WI38 (cell line): Measurements from ENCODE around the gene PPP1R14D.

Experiments used
- H3K4me3 ChIP-seq: 2 replicates; pipeline ENCODE4 v1.5.1; 2011; ENCODE audit warnings: low read depth, mild to moderate bottlenecking, control low read depth, low read length
- TF ChIP-seq, protein P1 (sequence below): IDR thresholded peaks from 2 replicates; pipeline ENCODE4 v1.5.1; 2012; ENCODE audit warnings: low read depth, mild to moderate bottlenecking, control low read depth, low read length

The PPP1R14D gene

DNA sequence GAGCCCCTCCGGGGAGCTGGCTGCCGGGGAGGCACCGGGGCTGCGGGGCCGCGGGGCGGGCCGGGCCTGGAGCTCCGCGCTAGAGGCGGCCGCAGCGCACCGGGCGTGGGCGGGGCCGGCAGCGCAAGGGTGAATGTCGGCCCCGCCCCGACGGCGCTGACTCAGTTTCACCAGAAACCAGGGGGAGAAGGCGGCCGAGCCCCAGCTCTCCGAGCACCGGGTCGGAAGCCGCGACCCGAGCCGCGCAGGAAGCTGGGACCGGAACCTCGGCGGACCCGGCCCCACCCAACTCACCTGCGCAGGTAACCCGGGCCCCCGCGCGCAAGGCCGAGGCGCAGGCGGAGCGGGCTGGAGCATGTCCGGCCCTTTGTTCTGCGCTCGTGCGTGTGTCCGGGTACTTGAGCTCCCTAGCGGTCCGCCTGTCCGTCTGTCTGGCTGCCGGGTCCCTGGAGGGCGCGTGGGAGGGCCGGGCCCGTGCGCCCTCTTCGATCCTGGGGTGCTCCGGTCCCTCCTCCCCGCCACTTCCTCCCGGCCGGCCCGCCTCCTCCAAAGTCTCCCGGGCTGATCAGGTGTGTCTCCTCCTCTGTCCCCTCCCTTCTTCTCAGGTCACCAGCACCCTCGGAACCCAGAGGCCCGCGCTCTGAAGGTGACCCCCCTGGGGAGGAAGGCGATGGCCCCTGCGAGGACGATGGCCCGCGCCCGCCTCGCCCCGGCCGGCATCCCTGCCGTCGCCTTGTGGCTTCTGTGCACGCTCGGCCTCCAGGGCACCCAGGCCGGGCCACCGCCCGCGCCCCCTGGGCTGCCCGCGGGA is 15.6 kb upstream of the PPP1R14D start, which contains the start of gene SPINT1:
SPINT1 (plus strand) TSS at position 164 of the 811 bp plus-strand sequence; CDS start at position 671, 507 bp downstream.
- peak within 1 kb of the TSS; percentile 24 for H3K4me3 ChIP-seq
- TF ChIP-seq, protein P1, sequence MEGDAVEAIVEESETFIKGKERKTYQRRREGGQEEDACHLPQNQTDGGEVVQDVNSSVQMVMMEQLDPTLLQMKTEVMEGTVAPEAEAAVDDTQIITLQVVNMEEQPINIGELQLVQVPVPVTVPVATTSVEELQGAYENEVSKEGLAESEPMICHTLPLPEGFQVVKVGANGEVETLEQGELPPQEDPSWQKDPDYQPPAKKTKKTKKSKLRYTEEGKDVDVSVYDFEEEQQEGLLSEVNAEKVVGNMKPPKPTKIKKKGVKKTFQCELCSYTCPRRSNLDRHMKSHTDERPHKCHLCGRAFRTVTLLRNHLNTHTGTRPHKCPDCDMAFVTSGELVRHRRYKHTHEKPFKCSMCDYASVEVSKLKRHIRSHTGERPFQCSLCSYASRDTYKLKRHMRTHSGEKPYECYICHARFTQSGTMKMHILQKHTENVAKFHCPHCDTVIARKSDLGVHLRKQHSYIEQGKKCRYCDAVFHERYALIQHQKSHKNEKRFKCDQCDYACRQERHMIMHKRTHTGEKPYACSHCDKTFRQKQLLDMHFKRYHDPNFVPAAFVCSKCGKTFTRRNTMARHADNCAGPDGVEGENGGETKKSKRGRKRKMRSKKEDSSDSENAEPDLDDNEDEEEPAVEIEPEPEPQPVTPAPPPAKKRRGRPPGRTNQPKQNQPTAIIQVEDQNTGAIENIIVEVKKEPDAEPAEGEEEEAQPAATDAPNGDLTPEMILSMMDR = no peak

DNA sequence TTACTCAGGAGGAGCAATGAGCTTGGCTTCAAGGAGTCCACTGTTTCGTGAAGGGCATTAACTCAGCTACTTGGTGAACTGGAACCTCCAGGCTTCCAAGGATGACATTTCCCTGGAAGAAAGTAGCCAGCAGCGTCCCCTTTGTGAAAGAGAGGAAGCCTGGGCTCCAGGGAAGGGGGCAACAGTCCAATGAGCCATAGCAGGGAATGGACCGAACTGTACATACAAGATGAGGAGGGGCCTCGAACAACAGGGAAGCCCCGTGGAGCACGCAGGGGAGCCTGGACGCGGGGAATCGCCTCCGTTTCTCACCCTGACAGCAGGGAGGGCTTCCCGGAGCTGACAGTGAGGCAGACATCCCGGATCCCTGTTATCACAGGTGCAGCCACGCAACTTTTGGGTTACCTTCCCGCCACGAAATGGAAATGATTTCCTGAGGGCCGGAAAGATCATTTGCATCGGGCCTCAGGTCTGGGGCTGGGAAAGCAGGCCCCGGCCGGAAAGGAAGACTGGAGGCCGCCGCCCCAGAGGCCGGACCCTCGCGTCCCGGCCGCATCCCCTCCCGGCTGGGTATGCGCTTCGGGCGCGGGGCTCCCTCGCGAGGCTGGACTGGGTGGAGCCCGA is 14.9 kb upstream of the PPP1R14D start:
- no peak overlapping the region; the same call in 1 of the 2 replicates for H3K4me3 ChIP-seq
- TF ChIP-seq, protein P1 = no peak

DNA sequence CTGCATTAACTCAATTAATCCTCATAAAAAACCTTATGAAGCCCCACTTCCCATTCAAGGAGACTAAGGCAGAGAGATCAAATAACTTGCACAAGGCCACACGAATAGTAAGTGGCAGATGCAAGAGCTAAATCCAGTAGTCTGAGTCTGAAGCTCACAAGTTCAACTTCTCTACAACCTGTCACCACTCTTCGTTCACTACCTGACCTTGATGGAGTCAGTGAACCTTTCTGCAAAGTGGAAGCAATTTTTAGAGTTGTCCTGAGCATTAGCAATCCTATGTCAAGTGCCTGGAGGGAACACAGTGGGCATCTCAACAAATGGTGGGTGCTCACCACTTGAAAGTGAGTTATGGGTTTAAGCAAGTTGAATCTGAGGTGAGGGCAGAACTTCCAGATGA is 13.2 kb upstream of the PPP1R14D start:
- H3K4me3 ChIP-seq = no peak overlapping the region
- TF ChIP-seq, protein P1 = no peak

DNA sequence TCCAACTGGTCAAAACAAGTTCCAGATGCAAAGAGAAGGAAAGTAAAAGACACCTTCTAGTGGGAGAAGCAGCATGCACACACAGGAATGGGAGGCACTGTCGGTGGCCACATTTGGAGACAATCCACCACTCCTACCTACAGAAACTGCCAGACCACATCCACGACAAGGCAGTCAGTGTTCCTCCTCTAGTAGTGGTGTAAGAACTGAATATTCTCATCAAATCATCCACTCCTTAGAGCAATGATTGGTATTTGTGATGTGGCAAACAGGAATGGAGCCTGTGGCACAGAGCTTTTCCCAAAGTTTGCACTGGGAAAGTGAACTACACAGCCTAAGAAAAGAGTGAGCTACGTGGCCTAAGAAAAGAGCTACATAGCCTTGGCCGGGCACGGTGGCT is 10.2 kb upstream of the PPP1R14D start:
- H3K4me3 ChIP-seq = no peak overlapping the region
- TF ChIP-seq, protein P1 = no peak

DNA sequence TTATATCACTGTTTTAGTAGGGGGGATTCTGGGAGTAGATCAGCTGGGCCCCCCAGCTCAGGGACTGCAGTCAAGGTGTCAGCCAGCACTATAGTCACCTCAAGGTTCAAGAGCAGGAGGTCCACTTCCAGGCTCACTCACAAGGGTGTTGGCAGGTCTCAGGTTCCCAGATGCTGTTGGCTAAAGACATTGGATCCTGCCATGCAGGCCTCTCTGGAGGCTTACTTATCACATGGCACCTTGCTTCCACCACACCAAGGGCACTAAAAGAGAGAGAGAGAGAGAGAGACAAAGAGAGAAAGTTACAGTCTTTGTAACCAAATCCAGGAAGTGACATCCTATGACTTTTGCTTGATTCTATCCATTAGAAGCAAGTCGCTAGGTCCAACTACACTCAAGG is 7.5 kb upstream of the PPP1R14D start:
- no peak overlapping the region for H3K4me3 ChIP-seq
- TF ChIP-seq, protein P1 = no peak

DNA sequence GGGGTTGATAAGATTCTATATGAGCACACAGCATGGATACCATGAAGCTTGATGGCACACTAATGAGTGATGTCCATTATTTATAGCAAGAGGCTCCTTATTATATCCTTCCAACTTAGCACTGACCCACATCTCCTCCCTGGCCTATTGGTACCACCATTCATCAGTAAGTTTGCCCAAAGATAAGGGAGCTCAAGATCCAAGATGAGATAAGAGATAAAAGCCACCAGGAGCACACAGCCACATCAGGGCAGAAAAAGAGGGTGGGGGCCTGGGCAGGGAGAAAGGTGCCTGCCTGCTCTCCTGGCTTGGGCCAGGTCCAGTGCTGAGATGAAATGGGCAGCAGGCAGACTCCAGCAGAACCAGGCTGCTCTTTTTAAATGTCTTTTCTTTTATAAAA is 4.4 kb upstream of the PPP1R14D start:
- TF ChIP-seq, protein P1 = no peak
- H3K4me3 ChIP-seq = no peak overlapping the region

DNA sequence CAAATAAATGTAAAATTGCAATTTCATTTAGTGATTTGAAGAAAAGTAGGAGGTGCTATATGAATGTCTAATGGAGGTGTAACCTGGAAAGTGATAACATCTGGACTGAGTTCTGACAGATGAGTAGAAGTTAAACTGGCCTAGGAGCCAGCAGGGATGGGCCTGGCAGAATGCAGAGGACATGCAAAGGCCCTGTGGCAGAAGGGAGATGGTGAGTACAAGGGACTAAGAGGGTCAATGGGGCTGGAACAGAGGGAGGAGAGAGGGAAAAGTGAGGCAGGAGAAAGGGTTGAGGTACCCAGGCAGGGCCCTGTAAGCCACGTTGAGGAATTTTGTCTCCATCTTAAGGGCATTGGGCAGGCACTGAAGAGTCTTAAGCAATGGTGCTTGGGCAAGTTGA is 3.4 kb upstream of the PPP1R14D start:
- no peak overlapping the region for H3K4me3 ChIP-seq
- TF ChIP-seq, protein P1 = no peak
